T1000 (cell line): ENCODE data around the gene PARD6A.

Experiments
- DNase-seq: peaks from one replicate; lab custom pipeline; 2025; ENCODE audit warnings: mixed read lengths; lab: John Stamatoyannopoulos, UW

Gene PARD6A

GRCh38 chr16:67666559-67667452 lies 6.0 kb downstream of the PARD6A start, which contains the start of the genes C16orf86 and ENKD1:
Gene C16orf86 (plus strand): TSS chr16:67666814. CDS start chr16:67666971, 157 bp downstream.
Gene ENKD1 (minus strand): TSS chr16:67666750. CDS start chr16:67666442, 308 bp downstream.
- DNase-seq: peak; percentile 39

GRCh38 chr16:67667453-67667816 lies 6.7 kb downstream of the PARD6A start:
- DNase-seq: no peak

GRCh38 chr16:67667817-67668494 lies 7.2 kb downstream of the PARD6A start:
- peak; percentile 63 for DNase-seq

GRCh38 chr16:67668495-67669157 lies 7.9 kb downstream of the PARD6A start:
- DNase-seq: no peak

GRCh38 chr16:67669499-67670101 lies 8.8 kb downstream of the PARD6A start:
- no peak for DNase-seq

GRCh38 chr16:67672306-67672705 lies 11.5 kb downstream of the PARD6A start:
- DNase-seq: no peak

- no peak for DNase-seq
These were observed 12.2 kb downstream of the PARD6A start for GRCh38 chr16:67672739-67673662.

- DNase-seq: no peak
These were observed 13.2 kb downstream of the PARD6A start for GRCh38 chr16:67673712-67674580.

- no peak for DNase-seq
These were observed 14.3 kb downstream of the PARD6A start for GRCh38 chr16:67674851-67675578.

- no peak for DNase-seq
These were observed 14.8 kb downstream of the PARD6A start for GRCh38 chr16:67675579-67675935.

GRCh38 chr16:67675999-67676398 lies 15.2 kb downstream of the PARD6A start:
- no peak for DNase-seq

GRCh38 chr16:67676516-67676915 lies 15.8 kb downstream of the PARD6A start:
- no peak for DNase-seq

GRCh38 chr16:67676939-67677338 lies 16.2 kb downstream of the PARD6A start:
- no peak for DNase-seq

GRCh38 chr16:67677712-67678111 lies 17.0 kb downstream of the PARD6A start:
- DNase-seq: no peak

- no peak for DNase-seq
These were observed 17.7 kb downstream of the PARD6A start for GRCh38 chr16:67678354-67679023.

- DNase-seq: no peak
These were observed 19.5 kb downstream of the PARD6A start for GRCh38 chr16:67679935-67680897.

- no peak for DNase-seq
These were observed 23.0 kb downstream of the PARD6A start for GRCh38 chr16:67683767-67684166.
